GM12878 (cell line): ENCODE results near the gene SHROOM1.

ENCODE experiments used
- EP300 ChIP-seq, 2 experiments: fragments of 150-350 bp in 1 of 2; IDR thresholded peaks; 2 replicates each; pipeline ENCODE4 v1.6.1; 2011 to 2012; ENCODE audit warnings: low read depth in 2 of 2, low read length in 2 of 2, borderline replicate concordance in 1 of 2, improper control_type of control experiment in 1 of 2, inconsistent platforms in 1 of 2; ENCODE audit not compliant: control insufficient read depth in 1 of 2
- ETV6 ChIP-seq, 2 experiments: fragments of 450-650 bp in 1 of 2; IDR thresholded peaks in 1 of 2; conservative IDR thresholded peaks in 1 of 2; 2 replicates each; pipeline ENCODE4 v1.6.1; 2014; ENCODE audit warnings: antibody characterized with exemption in 1 of 2, borderline replicate concordance in 1 of 2, low read depth in 1 of 2, mild to moderate bottlenecking in 1 of 2, moderate library complexity in 1 of 2
- IKZF1 ChIP-seq: fragments of 450-650 bp; conservative IDR thresholded peaks from 2 replicates; pipeline ENCODE4 v1.6.1; 2017; ENCODE audit warnings: antibody characterized with exemption, mild to moderate bottlenecking
- NFYA ChIP-seq: IDR thresholded peaks from 2 replicates; pipeline ENCODE4 v1.6.1; 2011; ENCODE audit warnings: low read depth, mild to moderate bottlenecking, low read length, improper control_type of control experiment, borderline replicate concordance
- POLR2A ChIP-seq: IDR thresholded peaks from 2 replicates; pipeline ENCODE4 v1.6.1; 2011; ENCODE audit warnings: low read depth, mild to moderate bottlenecking, low read length
- SRF ChIP-seq, 2 experiments: IDR thresholded peaks; 2 replicates each; pipeline ENCODE4 v1.6.1; 2011; ENCODE audit warnings: low read depth in 2 of 2, low read length in 2 of 2, mild to moderate bottlenecking in 1 of 2, moderate library complexity in 1 of 2
- TAF1 ChIP-seq: IDR thresholded peaks from 2 replicates; pipeline ENCODE4 v1.6.1; 2011; ENCODE audit warnings: mild to moderate bottlenecking, low read depth, low read length, borderline replicate concordance
- YY1 ChIP-seq: IDR thresholded peaks from 2 replicates; pipeline ENCODE4 v1.6.1; 2011; ENCODE audit warnings: low read depth, mild to moderate bottlenecking, low read length
- ZSCAN29 ChIP-seq: fragments of 450-650 bp; IDR thresholded peaks from 2 replicates; pipeline ENCODE4 v1.6.1; 2017; ENCODE audit warnings: mild to moderate bottlenecking, moderate library complexity
- TF ChIP-seq, protein P1 (sequence below): IDR thresholded peaks from 2 replicates; pipeline ENCODE4 v1.6.1; 2012; ENCODE audit warnings: low read depth, low read length, improper control_type of control experiment

GRCh38 chr5:132873930-132874271 lies 43.5 kb upstream of the SHROOM1 start:
- TF ChIP-seq, protein P1, sequence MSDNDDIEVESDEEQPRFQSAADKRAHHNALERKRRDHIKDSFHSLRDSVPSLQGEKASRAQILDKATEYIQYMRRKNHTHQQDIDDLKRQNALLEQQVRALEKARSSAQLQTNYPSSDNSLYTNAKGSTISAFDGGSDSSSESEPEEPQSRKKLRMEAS: no peak
- TF ChIP-seq SRF (IDR thresholded peaks at IDR 0.05; ENCODE audit: low read depth in 2 of 2, low read length in 2 of 2): no peak
- no peak for TF ChIP-seq EP300 (IDR thresholded peaks at IDR 0.05; ENCODE audit: borderline replicate concordance in 1 of 2, control insufficient read depth in 1 of 2, low read depth in 2 of 2, low read length in 2 of 2)
- TF ChIP-seq ZSCAN29: no peak
- no peak for TF ChIP-seq ETV6 (conservative IDR thresholded peaks at IDR 0.05 in 1 of 2, IDR thresholded peaks at IDR 0.05 in 1 of 2; ENCODE audit: borderline replicate concordance in 1 of 2, low read depth in 1 of 2)
- TF ChIP-seq POLR2A: no peak
- no peak for TF ChIP-seq YY1
- no peak for TF ChIP-seq IKZF1
- no peak for TF ChIP-seq TAF1
- TF ChIP-seq NFYA: no peak
